ENCODE results near the gene JPH4. TPM values are rescaled to one million over a fixed set of nuclear protein-coding genes. Genes with fewer than 3 reads are reported as not detected.

The JPH4 gene
- total and polyA plus RNA-seq, 2 experiments from 2014 or later: 2.7 TPM

- H3K36me3 ChIP-seq (replicated peaks; ENCODE audit: insufficient read depth, low read depth): no peaks in the 10 kb centered on the region
- no peaks in the 10 kb centered on the region for H4K20me1 ChIP-seq (ENCODE audit: insufficient read depth, poor library complexity, severe bottlenecking)
- no peaks in the 10 kb centered on the region for H3K9me3 ChIP-seq (ENCODE audit: low read depth)
- H3K4me2 ChIP-seq: no peak overlapping the region
- no peak overlapping the region for H3K27ac ChIP-seq
- no peaks in the 10 kb centered on the region for H3K9me2 ChIP-seq (replicated peaks; ENCODE audit: insufficient read depth)
- no peak for DNase-seq (ENCODE audit: low spot score)
- H3K4me1 ChIP-seq (ENCODE audit: insufficient read depth): peaks cover 10% of the 10 kb centered on the region
- H3K79me2 ChIP-seq: peaks cover 21% of the 10 kb centered on the region
- H2AFZ ChIP-seq: no peak overlapping the region
- H3K27me3 ChIP-seq: no peaks in the 10 kb centered on the region
- TF ChIP-seq EZH2phosphoT487 (IDR thresholded peaks at IDR 0.05; ENCODE audit: low read depth, severe bottlenecking, unreplicated experiment) (no peak), EZH2 (IDR thresholded peaks at IDR 0.05; ENCODE audit: borderline replicate concordance) (no peak), CTCF (IDR thresholded peaks at IDR 0.05; ENCODE audit: poor library complexity) (no peak)
- 94% methylated on average over 15 of the region's 15 CpGs for WGBS (ENCODE audit: low lambda C conversion rate, missing lambda C conversion rate)
- H3K4me3 ChIP-seq: no peak overlapping the region
Observed at GRCh38 chr14:23561873-23562821, 16.4 kb downstream of the JPH4 start.

- Histone ChIP-seq H3K79me2 (peaks cover 21% of the 10 kb centered on the region), H3K4me2 (no peak overlapping the region), H4K20me1 (ENCODE audit: insufficient read depth, poor library complexity, severe bottlenecking) (no peaks in the 10 kb centered on the region), H3K4me1 (ENCODE audit: insufficient read depth) (peaks cover 9% of the 10 kb centered on the region), H3K27ac (no peak overlapping the region), H3K4me3 (no peak overlapping the region), H3K27me3 (no peaks in the 10 kb centered on the region), H2AFZ (no peak overlapping the region), H3K9me2 (replicated peaks; ENCODE audit: insufficient read depth) (no peaks in the 10 kb centered on the region), H3K9me3 (ENCODE audit: low read depth) (no peaks in the 10 kb centered on the region), H3K36me3 (replicated peaks; ENCODE audit: insufficient read depth, low read depth) (no peaks in the 10 kb centered on the region)
- WGBS (ENCODE audit: low lambda C conversion rate, missing lambda C conversion rate): 85% methylated on average over 2 of the region's 2 CpGs
- DNase-seq (ENCODE audit: low spot score): no peak
- TF ChIP-seq EZH2 (IDR thresholded peaks at IDR 0.05; ENCODE audit: borderline replicate concordance) (no peak), EZH2phosphoT487 (IDR thresholded peaks at IDR 0.05; ENCODE audit: low read depth, severe bottlenecking, unreplicated experiment) (no peak), CTCF (IDR thresholded peaks at IDR 0.05; ENCODE audit: poor library complexity) (no peak)
Observed at GRCh38 chr14:23561259-23561658, 17.3 kb downstream of the JPH4 start.

- no peak overlapping the region for H3K4me2 ChIP-seq
Observed at GRCh38 chr14:23559926-23560520, 18.6 kb downstream of the JPH4 start.

More at GRCh38 chr14:23559926-23560520, 18.6 kb downstream of the JPH4 start:
- Histone ChIP-seq H2AFZ (no peak overlapping the region), H3K4me1 (ENCODE audit: insufficient read depth) (peaks cover 14% of the 10 kb centered on the region), H3K9me3 (ENCODE audit: low read depth) (no peaks in the 10 kb centered on the region), H3K4me3 (no peak overlapping the region), H3K27ac (no peak overlapping the region), H3K36me3 (replicated peaks; ENCODE audit: insufficient read depth, low read depth) (no peaks in the 10 kb centered on the region), H3K9me2 (replicated peaks; ENCODE audit: insufficient read depth) (no peaks in the 10 kb centered on the region), H3K27me3 (no peaks in the 10 kb centered on the region), H3K79me2 (peaks cover 17% of the 10 kb centered on the region), H4K20me1 (ENCODE audit: insufficient read depth, poor library complexity, severe bottlenecking) (no peaks in the 10 kb centered on the region)
- TF ChIP-seq CTCF (IDR thresholded peaks at IDR 0.05; ENCODE audit: poor library complexity): no peak
- no peak for TF ChIP-seq EZH2 (IDR thresholded peaks at IDR 0.05; ENCODE audit: borderline replicate concordance)
- TF ChIP-seq EZH2phosphoT487 (IDR thresholded peaks at IDR 0.05; ENCODE audit: low read depth, severe bottlenecking, unreplicated experiment): no peak
- no peak for DNase-seq (ENCODE audit: low spot score)
- WGBS (ENCODE audit: low lambda C conversion rate, missing lambda C conversion rate): 86% methylated on average over 3 of the region's 3 CpGs
